Heart right ventricle (tissue), 16 donors: ENCODE data around the gene PIPOX. TPM values are rescaled to one million over a fixed set of nuclear protein-coding genes. Genes with fewer than 3 reads are reported as not detected.
"Not testable (repeated sequence)": the region's sequence is repeated elsewhere in the genome, so short reads cannot be mapped to it uniquely, and the experiment has no call there.

Experiments
- ATAC-seq, 8 donors: fragments of 200-7000 bp; cut with Tn5 transposase; one replicate each; pipeline ENCODE4 v1.9.1; 2020; ENCODE audit warnings: mild to moderate bottlenecking in 8 of 8, moderate library complexity in 8 of 8, moderate number of reproducible peaks in 1 of 8
- DNase-seq, 2 donors: peaks; one replicate each; pipeline ENCODE4 v3.0.0-alpha.2; 2020
- H3K27ac ChIP-seq, 10 donors: fragments of 200-600 bp; sonication (generic) in 2 of 10; one replicate each; pipeline versions ENCODE4 v1.5.0 to v1.8.0; 2020 to 2022; ENCODE audit warnings: mild to moderate bottlenecking in 3 of 10
- H3K27me3 ChIP-seq, 7 donors: fragments of 200-600 bp; one replicate each; pipeline ENCODE4 v1.8.0; 2021 to 2022; ENCODE audit warnings: mild to moderate bottlenecking in 2 of 7
- H3K36me3 ChIP-seq, 9 donors: fragments of 200-600 bp; sonication (generic) in 1 of 9; one replicate each; pipeline versions ENCODE4 v1.5.0 to v1.8.0; 2020 to 2022; ENCODE audit warnings: mild to moderate bottlenecking in 2 of 9
- H3K4me1 ChIP-seq, 9 donors: fragments of 200-600 bp; sonication (generic) in 1 of 9; one replicate each; pipeline versions ENCODE4 v1.5.0 to v1.8.0; 2020 to 2022; ENCODE audit warnings: mild to moderate bottlenecking in 4 of 9
- H3K4me3 ChIP-seq, 10 donors: fragments of 200-600 bp; sonication (generic) in 2 of 10; one replicate each; pipeline versions ENCODE4 v1.5.0 to v1.8.0; 2020 to 2022; ENCODE audit warnings: mild to moderate bottlenecking in 7 of 10, moderate library complexity in 2 of 10
- H3K9me3 ChIP-seq, 11 donors: fragments of 200-600 bp in 10 of 11; sonication (generic) in 2 of 11; one replicate each; pipeline versions ENCODE4 v1.5.0 to v1.8.0; 2013 to 2022; ENCODE audit warnings: mild to moderate bottlenecking in 2 of 11, control low read depth in 1 of 11, moderate library complexity in 1 of 11
- WGBS, 2 donors: extraction: QIAGEN DNeasy Blood & Tissue Kit; methylation state at CpG; one replicate each; pipeline ENCODE4 v1.1.7; 2013; ENCODE audit warnings: inconsistent platforms in 1 of 2; 5-methylcytosine and 5-hydroxymethylcytosine counted together
- intact Hi-C, 10 donors: fragments of 100-400 bp; cut with DNase I; formaldehyde crosslinking; loops; one replicate each; pipeline versions ENCODE4 v1.11.1 to v1.14.2; 2022
- polyA plus RNA-seq, 2 donors: library from polyadenylated mRNA; stranded (reverse); fragments of 200-250 nt; gene quantifications; one replicate each; pipeline ENCODE4 v1.2.3, GENCODE V29; 2013
- total RNA-seq, 10 donors: library from RNA; stranded (reverse); fragmentation: NEBNext Ultra II Directional in 3 of 10; extraction: Animal tissue kit (Norgen Biotek cat#: 25700) in 3 of 10; gene quantifications; one replicate each; pipeline versions ENCODE4 v1.2.1 to v1.2.4, GENCODE V29; 2021 to 2023
- TF ChIP-seq, protein P1 (sequence below), 9 donors: fragments of 200-600 bp; sonication (generic) in 2 of 9; IDR thresholded peaks; one replicate each; pipeline versions ENCODE4 v1.5.0 to v1.8.0; 2021 to 2022; ENCODE audit warnings: antibody characterized with exemption in 9 of 9, mild to moderate bottlenecking in 5 of 9, moderate library complexity in 1 of 9
- donor health status: Arrhythmogenic right ventricular cardiomyopathy.
- donor health status: ischemic (EF 13 %, LVEDD 7.1; RV severe dilation, severe dysfunction).
- donor health status: healthy with polysubstance abuse.
- donor health status: DM: no; HTN: yes; CAD: no.
- donor health status: DM: no; HTN: no; CAD: no.
- donor health status: ischemic (EF 25% LVEDD 6.9; RV normal size, moderate dysfunction).
- donor health status: ischemic (EF 25% LVEDD 5.7; RV mildly dilated, moderate dysfunction).
- donor health status: healthy.
- donor health status: DM: yes; HTN: yes; CAD: no.
- donor health status: Ischemic cardiomyopathy.
- donor health status: ischemic (EF 35%, LVEDD 5.7; RV mildly dilated, moderate dysfunction).
- donor health status: nonischemic (EF 11% LVEDD 7.7; RV severe dilation, severe dysfunction).
- donor health status: DM: yes; HTN: yes; CAD: no.
- donor health status: PGD.
- donor health status: ischemic (EF 29% LVEDD 5.4; RV normal size, mild dysfunction).
- donor health status: nonischemic (EF 23%, LVEDD 6.1; RV moderate dilation, normal function).

PIPOX gene
- total and polyA plus RNA-seq, 12 donors = 0.12 to 4.1 (median 0.76) TPM; not detected in 2

DNA sequence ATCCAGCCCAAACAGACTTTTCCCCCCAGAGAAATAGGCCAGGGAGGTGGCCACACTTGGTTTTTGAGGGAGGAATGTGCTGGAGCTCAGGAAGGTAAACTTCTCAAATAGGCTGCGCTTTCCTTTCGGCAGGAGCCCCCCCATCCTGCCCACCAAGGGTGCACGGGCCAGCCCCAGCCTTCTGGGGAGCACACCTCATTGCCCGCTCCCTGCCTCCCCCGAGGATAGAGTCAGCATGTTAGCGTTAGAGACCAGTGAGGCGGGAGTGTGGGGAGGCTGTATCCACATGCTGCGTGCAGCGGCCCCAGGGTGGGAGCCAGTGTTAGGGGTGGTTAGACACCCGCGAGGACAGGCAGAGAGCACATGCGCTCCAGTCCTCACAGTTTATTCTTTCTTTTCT is 42.3 kb downstream of the PIPOX start:
- no peak for DNase-seq

DNA sequence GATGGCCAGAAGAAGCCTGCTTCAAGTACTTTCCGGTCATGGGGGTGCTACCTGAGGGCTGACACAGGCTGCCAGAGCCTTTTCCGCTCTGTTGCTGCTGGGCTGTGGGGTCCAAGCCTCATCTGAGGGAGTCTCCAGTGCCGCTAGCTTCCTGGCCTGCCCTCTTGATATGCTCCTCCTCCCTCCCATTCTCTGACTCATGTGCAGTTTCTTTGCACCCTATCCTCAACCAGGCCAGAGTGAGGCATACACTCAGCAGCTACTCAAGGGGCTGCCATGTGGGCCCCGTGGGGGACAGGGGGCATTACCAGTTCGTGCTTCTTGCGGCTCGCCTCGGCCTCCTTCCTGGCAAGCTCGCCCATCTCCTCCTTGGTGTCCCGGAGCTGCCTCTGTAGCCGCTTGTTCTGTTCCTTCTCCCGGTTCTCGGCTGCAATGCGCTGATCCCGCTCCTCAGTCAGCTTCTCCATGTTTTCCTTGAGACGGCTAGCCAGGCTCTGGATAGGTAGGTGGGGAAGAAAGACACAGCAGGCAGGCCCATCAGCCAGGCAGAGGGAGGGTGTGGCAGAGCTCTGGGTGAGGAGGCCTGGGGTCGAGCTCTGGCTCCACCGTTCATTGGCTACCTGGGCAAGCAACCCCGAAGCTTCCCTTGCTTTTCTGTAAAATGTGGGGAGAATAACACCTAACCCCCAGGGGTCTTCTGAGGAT is 43.8 kb downstream of the PIPOX start:
- H3K4me3 ChIP-seq = no peak overlapping the region
- 90 to 92% methylated on average over 19 of the region's 19 CpGs for WGBS, 2 donors
- intact Hi-C loops = no loop called here
- peaks cover 8 to 100% (median 93%) of the 10 kb centered on the region in 9 donors for H3K36me3 ChIP-seq
- peaks cover 0 to 8% (median 0%) of the 10 kb centered on the region in 9 donors for H3K4me1 ChIP-seq
- DNase-seq (no peak), ATAC-seq (no peak)
- TF ChIP-seq, protein P1, sequence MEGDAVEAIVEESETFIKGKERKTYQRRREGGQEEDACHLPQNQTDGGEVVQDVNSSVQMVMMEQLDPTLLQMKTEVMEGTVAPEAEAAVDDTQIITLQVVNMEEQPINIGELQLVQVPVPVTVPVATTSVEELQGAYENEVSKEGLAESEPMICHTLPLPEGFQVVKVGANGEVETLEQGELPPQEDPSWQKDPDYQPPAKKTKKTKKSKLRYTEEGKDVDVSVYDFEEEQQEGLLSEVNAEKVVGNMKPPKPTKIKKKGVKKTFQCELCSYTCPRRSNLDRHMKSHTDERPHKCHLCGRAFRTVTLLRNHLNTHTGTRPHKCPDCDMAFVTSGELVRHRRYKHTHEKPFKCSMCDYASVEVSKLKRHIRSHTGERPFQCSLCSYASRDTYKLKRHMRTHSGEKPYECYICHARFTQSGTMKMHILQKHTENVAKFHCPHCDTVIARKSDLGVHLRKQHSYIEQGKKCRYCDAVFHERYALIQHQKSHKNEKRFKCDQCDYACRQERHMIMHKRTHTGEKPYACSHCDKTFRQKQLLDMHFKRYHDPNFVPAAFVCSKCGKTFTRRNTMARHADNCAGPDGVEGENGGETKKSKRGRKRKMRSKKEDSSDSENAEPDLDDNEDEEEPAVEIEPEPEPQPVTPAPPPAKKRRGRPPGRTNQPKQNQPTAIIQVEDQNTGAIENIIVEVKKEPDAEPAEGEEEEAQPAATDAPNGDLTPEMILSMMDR (IDR thresholded peaks at IDR 0.05) = no peak
- no peak overlapping the region for H3K27ac ChIP-seq
- H3K27me3 ChIP-seq = no peaks in the 10 kb centered on the region
- H3K9me3 ChIP-seq = no peaks in the 10 kb centered on the region

More for the DNA sequence above, 42.3 kb downstream of the PIPOX start:
- ATAC-seq = no peak
- WGBS, 2 donors = 84 to 86% methylated on average over 12 of the region's 12 CpGs
- Histone ChIP-seq H3K9me3 (no peaks in the 10 kb centered on the region), H3K36me3 (peaks cover 0 to 100% (median 87%) of the 10 kb centered on the region in 9 donors), H3K4me1 (peaks cover 0 to 5% (median 0%) of the 10 kb centered on the region in 9 donors), H3K4me3 (no peak overlapping the region), H3K27me3 (no peaks in the 10 kb centered on the region), H3K27ac (no peak overlapping the region)
- intact Hi-C loops = no loop called here
- TF ChIP-seq, protein P1 (IDR thresholded peaks at IDR 0.05) = no peak

DNA sequence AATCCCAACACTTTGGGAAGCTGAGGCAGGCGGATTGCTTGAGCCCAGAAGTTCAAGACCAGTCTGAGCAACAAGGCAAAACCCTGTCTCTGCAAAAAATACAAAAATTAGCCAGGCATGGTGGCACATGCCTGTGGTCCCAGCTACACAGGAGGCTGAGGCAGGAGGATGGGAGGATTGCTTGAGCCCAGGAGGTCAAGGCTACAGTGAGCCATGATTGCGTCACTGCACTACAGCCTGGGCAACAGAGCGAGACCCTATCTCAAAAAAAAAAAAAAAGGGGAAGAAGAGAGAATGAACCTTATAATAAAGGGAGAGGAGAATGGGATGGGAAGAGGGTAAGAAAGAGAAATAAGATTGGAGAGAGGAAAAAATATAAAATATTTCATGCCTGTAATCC is 45.8 kb downstream of the PIPOX start:
- H3K9me3 ChIP-seq, H3K27me3 ChIP-seq, ATAC-seq, H3K4me3 ChIP-seq, H3K27ac ChIP-seq, intact Hi-C loops, DNase-seq: not testable (repeated sequence)
- Histone ChIP-seq H3K36me3 (peaks cover 8 to 100% (median 94%) of the 10 kb centered on the region in 9 donors), H3K4me1 (peaks cover 0 to 15% (median 0%) of the 10 kb centered on the region in 9 donors)
- 96 to 98% methylated on average over 3 of the region's 3 CpGs for WGBS, 2 donors

DNA sequence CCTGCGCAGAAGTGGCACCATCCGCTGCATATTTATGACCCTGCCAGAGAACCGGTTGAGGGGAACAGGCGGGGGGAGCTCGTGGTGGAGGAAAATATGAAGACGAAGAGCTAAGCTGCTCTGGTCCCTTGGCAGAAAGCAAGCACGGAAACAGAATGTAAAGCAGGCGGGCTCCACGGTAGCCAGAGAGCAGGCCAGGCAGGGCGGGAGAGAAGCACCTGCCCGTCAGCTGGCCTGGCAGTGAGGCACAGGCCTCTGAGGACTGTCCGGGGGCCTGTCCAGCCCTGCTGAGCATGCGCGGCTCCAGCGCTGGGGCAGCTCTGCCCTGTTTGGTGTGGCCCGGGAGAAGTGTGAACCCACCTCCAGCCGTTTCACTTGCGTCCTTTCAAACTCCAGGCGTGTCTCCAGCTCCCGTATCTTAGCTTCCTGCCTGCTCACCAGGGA is 46.7 kb downstream of the PIPOX start:
- no peak for DNase-seq
- Histone ChIP-seq H3K27me3 (no peaks in the 10 kb centered on the region), H3K27ac (peak overlapping the region in 2 of 10 donors; percentile 15 to 31), H3K4me3 (no peak overlapping the region), H3K4me1 (peaks cover 0 to 15% (median 0%) of the 10 kb centered on the region in 9 donors), H3K36me3 (peaks cover 8 to 100% (median 94%) of the 10 kb centered on the region in 9 donors), H3K9me3 (no peaks in the 10 kb centered on the region)
- 68 to 69% methylated on average over 20 of the region's 20 CpGs for WGBS, 2 donors
- intact Hi-C loops = no loop called here
- ATAC-seq = peak in 4 of 8 donors; percentile 14 to 74 (median 50)
- TF ChIP-seq, protein P1 (IDR thresholded peaks at IDR 0.05) = no peak

DNA sequence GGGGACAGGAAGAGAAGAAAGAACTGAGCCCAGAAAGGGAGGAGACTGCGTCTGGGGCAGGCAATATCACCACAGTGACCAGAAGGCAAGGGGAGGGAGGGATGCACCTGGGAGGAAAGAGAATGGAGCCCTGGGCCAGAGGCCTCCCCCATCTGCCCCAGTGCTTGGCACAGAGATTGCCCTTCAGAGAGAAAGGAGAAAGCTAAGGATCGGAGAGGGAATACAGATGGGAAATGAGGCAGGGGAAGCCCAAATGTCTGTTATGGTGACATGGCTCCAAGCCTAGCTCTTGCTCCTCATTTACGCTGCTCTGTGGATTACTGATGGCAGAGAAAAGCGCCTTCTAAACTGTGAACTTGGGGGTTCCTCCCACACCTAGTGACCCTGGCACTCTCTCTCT is 47.2 kb downstream of the PIPOX start:
- peaks cover 0 to 15% (median 0%) of the 10 kb centered on the region in 9 donors for H3K4me1 ChIP-seq
- ATAC-seq (no peak), DNase-seq (no peak)
- no peak overlapping the region for H3K4me3 ChIP-seq
- peak overlapping the region in 3 of 10 donors; percentile 15 to 31 (median 25) for H3K27ac ChIP-seq
- WGBS, 2 donors = 81 to 82% methylated on average over 4 of the region's 4 CpGs
- H3K27me3 ChIP-seq = no peaks in the 10 kb centered on the region
- intact Hi-C loops = no loop called here
- TF ChIP-seq, protein P1 (IDR thresholded peaks at IDR 0.05) = no peak
- no peaks in the 10 kb centered on the region for H3K9me3 ChIP-seq
- H3K36me3 ChIP-seq = peaks cover 8 to 100% (median 95%) of the 10 kb centered on the region in 9 donors
